AG04449 (cell line): ENCODE measurements around the gene PXDN.

Source experiments
- CTCF ChIA-PET: fragments of 350-600 bp; formaldehyde crosslinking; extraction: SDS; loops from one replicate; lab custom pipeline; 2021; ENCODE audit warnings: antibody characterized with exemption; lab: Yijun Ruan, JAX
- POLR2A ChIA-PET: fragments of 400-600, 350-600 bp; formaldehyde crosslinking; extraction: SDS; loops from one replicate; lab custom pipeline; 2020; ENCODE audit warnings: antibody characterized with exemption, inconsistent platforms; lab: Yijun Ruan, JAX
- DNase-seq: peaks from one replicate; pipeline ENCODE4 v3.0.0-alpha.2; 2010; ENCODE audit warnings: low read depth, low spot score
- H3K4me3 ChIP-seq: 2 replicates; pipeline ENCODE4 v1.5.1; 2011; ENCODE audit warnings: low read depth, mild to moderate bottlenecking, control low read depth, low read length
- CTCF ChIP-seq: IDR thresholded peaks from one replicate; pipeline ENCODE4 v1.5.1; 2011; ENCODE audit warnings: mild to moderate bottlenecking, moderate library complexity, low read length, control low read depth, inconsistent platforms; ENCODE audit not compliant: insufficient read depth; ENCODE audit errors: missing control alignments

Gene PXDN

GRCh38 chr2:1603521-1603920, 140.8 kb downstream of the PXDN start:
- CTCF ChIA-PET: no interaction called here
- TF ChIP-seq CTCF: no peak
- POLR2A ChIA-PET: no interaction called here
- H3K4me3 ChIP-seq: no peak overlapping the region
- no peak for DNase-seq

GRCh38 chr2:1603059-1603458, 141.3 kb downstream of the PXDN start:
- DNase-seq: no peak
- no peak overlapping the region for H3K4me3 ChIP-seq
- POLR2A ChIA-PET: no interaction called here
- CTCF ChIA-PET: no interaction called here
- no peak for TF ChIP-seq CTCF

- no peak for TF ChIP-seq CTCF
- DNase-seq: no peak
- no peak overlapping the region for H3K4me3 ChIP-seq
- ChIA-PET CTCF (no interaction called here), POLR2A (no interaction called here)
Measured at GRCh38 chr2:1602278-1603010, 141.9 kb downstream of the PXDN start.

- no peak overlapping the region for H3K4me3 ChIP-seq
- DNase-seq: no peak
- POLR2A ChIA-PET: no interaction called here
- CTCF ChIA-PET: no interaction called here
- TF ChIP-seq CTCF: no peak
Measured at GRCh38 chr2:1601471-1602277, 142.6 kb downstream of the PXDN start.

GRCh38 chr2:1601067-1601412, 143.3 kb downstream of the PXDN start:
- CTCF ChIA-PET: interaction anchor here (1.1 kb wide), 1 partner anchor 148 kb away, joined by 3 read pairs; no protein-coding TSS in a partner anchor
- POLR2A ChIA-PET: no interaction called here
- no peak for DNase-seq
- TF ChIP-seq CTCF: no peak
- no peak overlapping the region for H3K4me3 ChIP-seq
